Colonic mucosa (tissue), 4 donors: ENCODE measurements around the gene ERICH6B. TPM values are rescaled to one million over a fixed set of nuclear protein-coding genes. Genes with fewer than 3 reads are reported as not detected.
"Not testable (repeated sequence)": the region's sequence is repeated elsewhere in the genome, so short reads cannot be mapped to it uniquely, and the experiment has no call there.

Source experiments
- DNase-seq: peaks from one replicate; pipeline ENCODE4 v3.0.0-alpha.2; 2020
- H3K27ac ChIP-seq: fragments of 200-600 bp; one replicate; pipeline ENCODE4 v1.8.0; 2021
- H3K27me3 ChIP-seq: fragments of 200-600 bp; one replicate; pipeline ENCODE4 v1.8.0; 2021
- H3K36me3 ChIP-seq: fragments of 200-600 bp; one replicate; pipeline ENCODE4 v1.8.0; 2021
- H3K4me1 ChIP-seq: fragments of 200-600 bp; one replicate; pipeline ENCODE4 v1.8.0; 2021; ENCODE audit warnings: mild to moderate bottlenecking
- H3K4me3 ChIP-seq: fragments of 200-600 bp; one replicate; pipeline ENCODE4 v1.8.0; 2021
- H3K9ac ChIP-seq, 2 donors: one replicate each; pipeline ENCODE4 v1.7.0; 2013; ENCODE audit warnings: control low read depth in 2 of 2, low read depth in 2 of 2, low read length in 2 of 2
- H3K9me3 ChIP-seq: fragments of 200-600 bp; one replicate; pipeline ENCODE4 v1.8.0; 2021
- CTCF ChIP-seq: fragments of 200-600 bp; IDR thresholded peaks from one replicate; pipeline ENCODE4 v1.8.0; 2022; ENCODE audit warnings: antibody characterized with exemption, mild to moderate bottlenecking
- intact Hi-C: fragments of 100-400 bp; cut with DNase I; formaldehyde crosslinking; loops from one replicate; pipeline ENCODE4 v1.14.1; 2022
- total RNA-seq, 2 donors: library from RNA; stranded (reverse); fragmentation: NEBNext Ultra II Directional in 1 of 2; extraction: Animal tissue kit (Norgen Biotek cat#: 25700) in 1 of 2; gene quantifications; one replicate each; pipeline ENCODE4 v1.2.1, GENCODE V29; 2021
- donor health status: healthy.
- donor health status: DM: no; HTN: no; CAD: no.
- donor health status: DM: no; HTN: no; CAD: no.

ERICH6B gene
- not detected for total RNA-seq

DNA sequence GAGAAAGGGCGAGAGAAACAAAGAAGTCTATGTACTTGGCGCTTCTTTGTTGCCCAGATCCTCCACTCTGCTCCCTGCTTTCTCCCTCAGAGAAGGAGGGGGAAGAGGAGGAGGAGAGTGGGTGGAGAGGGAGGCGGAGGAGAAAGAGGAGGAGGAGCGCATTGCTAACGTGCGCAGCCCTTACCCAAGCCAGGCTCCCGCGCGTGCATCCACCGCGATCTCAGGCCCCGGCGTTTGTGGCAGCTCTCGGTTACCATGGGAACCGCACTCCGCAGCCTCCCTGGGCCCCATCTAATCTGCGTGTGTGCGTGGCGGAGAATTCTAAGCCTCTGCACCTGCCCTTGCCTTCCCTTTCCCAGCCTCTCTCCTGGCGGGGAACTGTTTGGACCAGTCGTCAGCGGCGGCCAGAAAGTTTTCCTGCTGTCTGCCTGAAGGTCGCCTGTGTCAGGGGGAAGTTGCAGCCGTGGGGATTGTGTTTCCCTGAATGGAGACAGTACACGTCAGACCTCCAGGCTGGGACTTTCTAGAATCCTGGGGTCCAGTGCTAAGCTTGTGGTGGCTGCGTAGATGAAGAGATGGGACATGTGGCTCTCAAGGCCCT, at the start of gene ERICH6B:
Gene ERICH6B (minus strand): TSS at position 239 of the 601 bp plus-strand sequence. CDS start 18,734 bp downstream, outside the sequence.
- no peak for TF ChIP-seq CTCF
- Histone ChIP-seq H3K9ac (no peak within 1 kb of the TSS), H3K9me3 (no peaks in the 10 kb centered on the region), H3K36me3 (no peaks in the 10 kb centered on the region), H3K4me1 (no peaks in the 10 kb centered on the region), H3K4me3 (no peak within 1 kb of the TSS), H3K27ac (no peak within 1 kb of the TSS), H3K27me3 (no peaks in the 10 kb centered on the region)
- DNase-seq = no peak
- intact Hi-C loops = no loop called here

GRCh38 chr13:45662903-45663302, 47.4 kb upstream of the ERICH6B start:
- DNase-seq, intact Hi-C loops, H3K9me3 ChIP-seq, H3K9ac ChIP-seq, H3K27ac ChIP-seq, H3K4me3 ChIP-seq, H3K4me1 ChIP-seq, H3K36me3 ChIP-seq, H3K27me3 ChIP-seq: not testable (repeated sequence)

- no peak for DNase-seq
- Histone ChIP-seq H3K36me3 (no peaks in the 10 kb centered on the region), H3K4me3 (no peak overlapping the region), H3K27ac (no peak overlapping the region), H3K9me3 (no peaks in the 10 kb centered on the region), H3K9ac (no peak overlapping the region), H3K4me1 (no peaks in the 10 kb centered on the region), H3K27me3 (no peaks in the 10 kb centered on the region)
- TF ChIP-seq CTCF = no peak
- intact Hi-C loops = no loop called here
Measured at GRCh38 chr13:45662162-45662561, 46.6 kb upstream of the ERICH6B start.

GRCh38 chr13:45660458-45660857, 44.9 kb upstream of the ERICH6B start:
- H3K4me1 ChIP-seq, H3K4me3 ChIP-seq, H3K27ac ChIP-seq, H3K9ac ChIP-seq, H3K36me3 ChIP-seq, H3K27me3 ChIP-seq, H3K9me3 ChIP-seq, intact Hi-C loops, DNase-seq: not testable (repeated sequence)

DNA sequence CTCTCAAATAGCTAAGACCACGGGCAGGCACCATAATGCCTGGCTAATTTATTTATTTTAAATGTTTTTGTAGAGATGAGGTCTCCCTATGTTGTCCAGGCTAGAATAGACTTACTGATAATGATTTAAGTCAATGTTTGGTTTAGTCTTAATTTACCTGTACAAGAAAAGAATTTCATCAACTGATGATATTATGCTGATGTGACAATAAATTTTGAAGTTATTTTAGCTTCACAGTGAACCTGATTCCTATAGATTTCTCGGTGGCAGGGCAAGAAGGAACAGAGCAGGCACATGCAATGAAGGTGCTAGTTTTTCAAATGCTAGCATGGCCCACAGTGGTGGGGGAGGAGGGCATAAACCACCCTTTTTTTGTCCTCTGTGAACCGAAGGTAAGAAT, 44.0 kb upstream of the ERICH6B start:
- Histone ChIP-seq H3K4me3 (no peak overlapping the region), H3K27me3 (no peaks in the 10 kb centered on the region), H3K27ac (no peak overlapping the region), H3K4me1 (no peaks in the 10 kb centered on the region), H3K9me3 (no peaks in the 10 kb centered on the region), H3K9ac (no peak overlapping the region), H3K36me3 (no peaks in the 10 kb centered on the region)
- TF ChIP-seq CTCF = no peak
- intact Hi-C loops = no loop called here
- no peak for DNase-seq

DNA sequence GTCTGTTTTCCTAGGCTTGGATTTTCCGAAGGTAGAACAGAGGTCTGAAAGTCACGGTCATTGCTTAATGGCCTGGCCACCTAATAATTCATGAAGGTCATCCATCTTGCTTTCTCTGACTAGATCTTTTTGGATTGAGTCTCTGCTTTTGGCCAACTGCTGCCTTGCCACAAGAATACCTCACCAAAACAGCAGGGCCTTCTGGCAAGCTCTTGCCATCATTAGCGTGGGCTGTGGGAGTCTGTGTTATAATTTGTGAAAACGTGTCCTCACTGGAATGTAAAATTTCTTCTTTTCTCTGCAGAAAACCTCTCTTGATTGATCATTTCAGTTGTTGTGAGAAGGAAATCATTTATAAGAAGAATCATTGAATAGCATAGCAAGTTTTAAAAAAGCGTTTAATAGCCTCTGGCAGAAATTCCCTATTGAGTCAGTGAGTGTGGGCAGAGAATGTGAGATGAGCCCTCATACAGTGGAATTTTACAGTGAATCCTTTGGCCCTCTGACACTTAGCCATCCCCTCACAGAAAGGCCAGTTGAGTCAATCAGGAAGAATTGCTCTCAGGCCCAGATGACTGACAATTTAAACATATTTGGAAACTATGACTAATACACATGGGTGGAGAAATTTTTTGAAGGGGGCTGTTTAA, 43.2 kb upstream of the ERICH6B start:
- no peaks in the 10 kb centered on the region for H3K4me1 ChIP-seq

More for the DNA sequence above, 43.2 kb upstream of the ERICH6B start:
- no peaks in the 10 kb centered on the region for H3K27me3 ChIP-seq
- no peak for TF ChIP-seq CTCF
- H3K4me3 ChIP-seq = no peak overlapping the region
- no peak overlapping the region for H3K27ac ChIP-seq
- H3K9me3 ChIP-seq = no peaks in the 10 kb centered on the region
- H3K36me3 ChIP-seq = no peaks in the 10 kb centered on the region
- intact Hi-C loops = no loop called here
- DNase-seq = no peak
- H3K9ac ChIP-seq = no peak overlapping the region
